K562 (cell line): ENCODE results near the gene ITGA2B. TPM values are rescaled to one million over a fixed set of nuclear protein-coding genes. Genes with fewer than 3 reads are reported as not detected.

Experiments
- DACH1 ChIP-seq: fragments of 450-650 bp; IDR thresholded peaks from 2 replicates; pipeline ENCODE4 v1.6.1; 2018; ENCODE audit not compliant: partially characterized antibody
- GTF2E2 ChIP-seq: fragments of 200-800 bp; sonication (Bioruptor generic); IDR thresholded peaks from 2 replicates; pipeline ENCODE4 v1.6.1; 2016; ENCODE audit warnings: missing genetic modification characterization, missing compliant biosample characterization
- HMG20B ChIP-seq: fragments of 250-450 bp; sonication (Bioruptor Pico); IDR thresholded peaks from 2 replicates; pipeline ENCODE4 v1.5.0; 2021; ENCODE audit warnings: mild to moderate bottlenecking
- HNRNPL ChIP-seq: fragments of 200-400 bp; formaldehyde crosslinking; IDR thresholded peaks from 2 replicates; pipeline ENCODE4 v1.6.1; 2017; ENCODE audit warnings: low read depth, mild to moderate bottlenecking, low read length
- PHF21A ChIP-seq: fragments of 450-650 bp; IDR thresholded peaks from 2 replicates; pipeline ENCODE4 v1.6.1; 2017; ENCODE audit warnings: low read depth, borderline replicate concordance
- SLC30A9 ChIP-seq: fragments of 250-450 bp; sonication (Bioruptor Pico); IDR thresholded peaks from 2 replicates; pipeline ENCODE4 v1.8.0; 2022; ENCODE audit warnings: mild to moderate bottlenecking, moderate library complexity
- ZNF316 ChIP-seq: fragments of 450-650 bp; IDR thresholded peaks from 2 replicates; pipeline ENCODE4 v1.6.1; 2016
- polyA plus RNA-seq, 8 experiments: library from polyadenylated mRNA; depleted of rRNA in 4 of 8; stranded (reverse) in 5 of 8; unstranded in 3 of 8; fragments of >200 nt; fragmentation: Nextera tagmentation in 2 of 8; fragmentation: Illumina TruSeq in 1 of 8; extraction: Ambion mirVana in 2 of 8; extraction: Trizol in 1 of 8; gene quantifications; 2 replicates each; pipeline versions ENCODE4 v1.2.1 to v1.2.3, GENCODE V29; 2011 to 2014; ENCODE audit warnings: inconsistent platforms in 1 of 8, missing spikeins in 1 of 8
- total RNA-seq, 7 experiments: library from RNA; depleted of rRNA in 6 of 7; stranded (reverse); fragments of >200 nt in 6 of 7; fragmentation: Illumina TruSeq in 2 of 7; extraction: Trizol in 2 of 7; gene quantifications; 2 replicates each; pipeline versions ENCODE4 v1.2.1 to v1.2.3, GENCODE V29; 2011 to 2021; ENCODE audit warnings: low replicate concordance in 1 of 7
- TF ChIP-seq, protein P1 (sequence below): sonication (generic); formaldehyde crosslinking; IDR thresholded peaks from 2 replicates; pipeline ENCODE4 v1.8.0; 2022; ENCODE audit warnings: missing genetic modification reagents, mild to moderate bottlenecking, borderline replicate concordance
- TF ChIP-seq, protein P2 (sequence below): fragments of 200-800 bp; sonication (Bioruptor generic); IDR thresholded peaks from 2 replicates; pipeline ENCODE4 v1.6.1; 2017; ENCODE audit warnings: missing genetic modification characterization, missing compliant biosample characterization
- TF ChIP-seq, protein P3 (sequence below): fragments of 200-400 bp; formaldehyde crosslinking; IDR thresholded peaks from 2 replicates; pipeline ENCODE4 v1.6.1; 2017; ENCODE audit warnings: mild to moderate bottlenecking, low read depth, low read length, moderate library complexity
- TF ChIP-seq, protein P4 (sequence below), 2 experiments: IDR thresholded peaks; 2 replicates each; pipeline ENCODE4 v1.6.1; 2011; ENCODE audit warnings: borderline replicate concordance in 1 of 2, control low read depth in 1 of 2, low read depth in 1 of 2, low read length in 1 of 2, mild to moderate bottlenecking in 1 of 2, mixed read lengths in 1 of 2, moderate library complexity in 1 of 2; ENCODE audit not compliant: insufficient read depth in 1 of 2, insufficient read length in 1 of 2, poor library complexity in 1 of 2, severe bottlenecking in 1 of 2; ENCODE audit errors: extremely low read depth in 1 of 2
- TF ChIP-seq, protein P5 (sequence below): fragments of 450-650 bp; formaldehyde crosslinking; IDR thresholded peaks from 2 replicates; pipeline ENCODE4 v1.4.0; 2022; ENCODE audit warnings: mild to moderate bottlenecking, moderate library complexity
- TF ChIP-seq, protein P6 (sequence below), 2 experiments: fragments of 200-800 bp in 1 of 2; sonication (Bioruptor generic) in 1 of 2; sonication (generic) in 1 of 2; formaldehyde crosslinking in 1 of 2; IDR thresholded peaks in 1 of 2; conservative IDR thresholded peaks in 1 of 2; 2 replicates each; pipeline versions ENCODE4 v1.5.0 to v1.6.1; 2016 to 2020; ENCODE audit warnings: missing compliant biosample characterization in 1 of 2, missing genetic modification characterization in 1 of 2, missing genetic modification reagents in 1 of 2

The ITGA2B gene
- total and polyA plus RNA-seq, 9 of the 15 experiments (the other 6 are each of a cell fraction or from before 2014, with no cell fraction given): 1.1 to 26.4 (median 5.6) TPM

DNA sequence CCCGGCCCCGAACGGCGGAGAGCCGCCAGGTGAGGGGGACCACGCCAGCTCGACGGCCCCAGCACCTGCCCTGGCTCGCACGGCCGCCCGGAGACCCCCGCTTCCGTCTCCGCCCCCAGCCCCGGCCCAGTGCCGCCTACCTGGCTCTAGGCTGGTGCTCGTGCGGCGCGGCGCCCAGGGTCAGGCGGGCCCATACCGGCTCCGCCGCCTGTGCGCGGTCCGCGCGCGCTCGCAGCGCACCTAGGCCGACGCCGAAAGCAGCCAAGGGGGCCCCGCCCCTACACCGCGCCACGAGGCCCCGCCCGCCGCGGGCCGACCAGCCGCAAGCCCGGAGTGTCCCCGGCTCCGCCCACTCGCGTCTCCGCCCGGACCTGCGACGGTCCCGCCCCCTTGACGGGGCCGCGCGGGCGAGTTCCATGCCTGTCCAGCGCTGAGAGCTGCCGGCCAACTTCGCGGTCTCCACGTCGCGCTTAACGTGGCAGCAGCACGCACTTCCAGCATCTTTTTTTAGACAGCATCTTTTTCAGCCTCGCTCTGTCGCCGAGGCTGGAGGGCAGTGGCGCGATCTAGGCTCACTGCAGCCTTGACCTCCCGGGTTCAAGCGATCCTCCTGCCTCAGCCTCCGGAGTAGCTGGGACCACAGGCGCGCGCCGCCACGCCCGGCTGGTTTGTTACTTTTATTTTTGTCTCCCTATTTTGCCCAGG is 64.7 kb downstream of the ITGA2B start, which contains the start of gene SLC25A39 (continued):
- TF ChIP-seq, protein P1, sequence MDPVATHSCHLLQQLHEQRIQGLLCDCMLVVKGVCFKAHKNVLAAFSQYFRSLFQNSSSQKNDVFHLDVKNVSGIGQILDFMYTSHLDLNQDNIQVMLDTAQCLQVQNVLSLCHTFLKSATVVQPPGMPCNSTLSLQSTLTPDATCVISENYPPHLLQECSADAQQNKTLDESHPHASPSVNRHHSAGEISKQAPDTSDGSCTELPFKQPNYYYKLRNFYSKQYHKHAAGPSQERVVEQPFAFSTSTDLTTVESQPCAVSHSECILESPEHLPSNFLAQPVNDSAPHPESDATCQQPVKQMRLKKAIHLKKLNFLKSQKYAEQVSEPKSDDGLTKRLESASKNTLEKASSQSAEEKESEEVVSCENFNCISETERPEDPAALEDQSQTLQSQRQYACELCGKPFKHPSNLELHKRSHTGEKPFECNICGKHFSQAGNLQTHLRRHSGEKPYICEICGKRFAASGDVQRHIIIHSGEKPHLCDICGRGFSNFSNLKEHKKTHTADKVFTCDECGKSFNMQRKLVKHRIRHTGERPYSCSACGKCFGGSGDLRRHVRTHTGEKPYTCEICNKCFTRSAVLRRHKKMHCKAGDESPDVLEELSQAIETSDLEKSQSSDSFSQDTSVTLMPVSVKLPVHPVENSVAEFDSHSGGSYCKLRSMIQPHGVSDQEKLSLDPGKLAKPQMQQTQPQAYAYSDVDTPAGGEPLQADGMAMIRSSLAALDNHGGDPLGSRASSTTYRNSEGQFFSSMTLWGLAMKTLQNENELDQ (CRISPR knock-in tag): no peak
- TF ChIP-seq PHF21A (0 out of 2 replicates have a peak, but pooled peaks have one; percentile 10), HNRNPL (no peak), GTF2E2 (tag) (no peak), ZNF316 (no peak), SLC30A9 (CRISPR knock-in tag) (no peak), DACH1 (peak; percentile 30), HMG20B (CRISPR knock-in tag) (no peak)
- TF ChIP-seq, protein P2, sequence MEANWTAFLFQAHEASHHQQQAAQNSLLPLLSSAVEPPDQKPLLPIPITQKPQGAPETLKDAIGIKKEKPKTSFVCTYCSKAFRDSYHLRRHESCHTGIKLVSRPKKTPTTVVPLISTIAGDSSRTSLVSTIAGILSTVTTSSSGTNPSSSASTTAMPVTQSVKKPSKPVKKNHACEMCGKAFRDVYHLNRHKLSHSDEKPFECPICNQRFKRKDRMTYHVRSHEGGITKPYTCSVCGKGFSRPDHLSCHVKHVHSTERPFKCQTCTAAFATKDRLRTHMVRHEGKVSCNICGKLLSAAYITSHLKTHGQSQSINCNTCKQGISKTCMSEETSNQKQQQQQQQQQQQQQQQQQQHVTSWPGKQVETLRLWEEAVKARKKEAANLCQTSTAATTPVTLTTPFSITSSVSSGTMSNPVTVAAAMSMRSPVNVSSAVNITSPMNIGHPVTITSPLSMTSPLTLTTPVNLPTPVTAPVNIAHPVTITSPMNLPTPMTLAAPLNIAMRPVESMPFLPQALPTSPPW (CRISPR knock-in tag): peak; percentile 95
- TF ChIP-seq, protein P3, sequence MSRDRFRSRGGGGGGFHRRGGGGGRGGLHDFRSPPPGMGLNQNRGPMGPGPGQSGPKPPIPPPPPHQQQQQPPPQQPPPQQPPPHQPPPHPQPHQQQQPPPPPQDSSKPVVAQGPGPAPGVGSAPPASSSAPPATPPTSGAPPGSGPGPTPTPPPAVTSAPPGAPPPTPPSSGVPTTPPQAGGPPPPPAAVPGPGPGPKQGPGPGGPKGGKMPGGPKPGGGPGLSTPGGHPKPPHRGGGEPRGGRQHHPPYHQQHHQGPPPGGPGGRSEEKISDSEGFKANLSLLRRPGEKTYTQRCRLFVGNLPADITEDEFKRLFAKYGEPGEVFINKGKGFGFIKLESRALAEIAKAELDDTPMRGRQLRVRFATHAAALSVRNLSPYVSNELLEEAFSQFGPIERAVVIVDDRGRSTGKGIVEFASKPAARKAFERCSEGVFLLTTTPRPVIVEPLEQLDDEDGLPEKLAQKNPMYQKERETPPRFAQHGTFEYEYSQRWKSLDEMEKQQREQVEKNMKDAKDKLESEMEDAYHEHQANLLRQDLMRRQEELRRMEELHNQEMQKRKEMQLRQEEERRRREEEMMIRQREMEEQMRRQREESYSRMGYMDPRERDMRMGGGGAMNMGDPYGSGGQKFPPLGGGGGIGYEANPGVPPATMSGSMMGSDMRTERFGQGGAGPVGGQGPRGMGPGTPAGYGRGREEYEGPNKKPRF: no peak
- TF ChIP-seq, protein P4, sequence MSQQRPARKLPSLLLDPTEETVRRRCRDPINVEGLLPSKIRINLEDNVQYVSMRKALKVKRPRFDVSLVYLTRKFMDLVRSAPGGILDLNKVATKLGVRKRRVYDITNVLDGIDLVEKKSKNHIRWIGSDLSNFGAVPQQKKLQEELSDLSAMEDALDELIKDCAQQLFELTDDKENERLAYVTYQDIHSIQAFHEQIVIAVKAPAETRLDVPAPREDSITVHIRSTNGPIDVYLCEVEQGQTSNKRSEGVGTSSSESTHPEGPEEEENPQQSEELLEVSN (IDR thresholded peaks at IDR 0.05; ENCODE audit: borderline replicate concordance in 1 of 2, extremely low read depth in 1 of 2, insufficient read depth in 1 of 2, insufficient read length in 1 of 2, low read depth in 1 of 2, low read length in 1 of 2, poor library complexity in 1 of 2, severe bottlenecking in 1 of 2): peak; percentile 23 to 86
- TF ChIP-seq, protein P5, sequence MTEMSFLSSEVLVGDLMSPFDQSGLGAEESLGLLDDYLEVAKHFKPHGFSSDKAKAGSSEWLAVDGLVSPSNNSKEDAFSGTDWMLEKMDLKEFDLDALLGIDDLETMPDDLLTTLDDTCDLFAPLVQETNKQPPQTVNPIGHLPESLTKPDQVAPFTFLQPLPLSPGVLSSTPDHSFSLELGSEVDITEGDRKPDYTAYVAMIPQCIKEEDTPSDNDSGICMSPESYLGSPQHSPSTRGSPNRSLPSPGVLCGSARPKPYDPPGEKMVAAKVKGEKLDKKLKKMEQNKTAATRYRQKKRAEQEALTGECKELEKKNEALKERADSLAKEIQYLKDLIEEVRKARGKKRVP: no peak
- TF ChIP-seq, protein P6, sequence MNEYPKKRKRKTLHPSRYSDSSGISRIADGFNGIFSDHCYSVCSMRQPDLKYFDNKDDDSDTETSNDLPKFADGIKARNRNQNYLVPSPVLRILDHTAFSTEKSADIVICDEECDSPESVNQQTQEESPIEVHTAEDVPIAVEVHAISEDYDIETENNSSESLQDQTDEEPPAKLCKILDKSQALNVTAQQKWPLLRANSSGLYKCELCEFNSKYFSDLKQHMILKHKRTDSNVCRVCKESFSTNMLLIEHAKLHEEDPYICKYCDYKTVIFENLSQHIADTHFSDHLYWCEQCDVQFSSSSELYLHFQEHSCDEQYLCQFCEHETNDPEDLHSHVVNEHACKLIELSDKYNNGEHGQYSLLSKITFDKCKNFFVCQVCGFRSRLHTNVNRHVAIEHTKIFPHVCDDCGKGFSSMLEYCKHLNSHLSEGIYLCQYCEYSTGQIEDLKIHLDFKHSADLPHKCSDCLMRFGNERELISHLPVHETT (CRISPR knock-in tag; conservative IDR thresholded peaks at IDR 0.05 in 1 of 2, IDR thresholded peaks at IDR 0.05 in 1 of 2): peak in 1 of 2 experiments; percentile 72; a peak in 1 of 4 replicates
